GM21619 (cell line): ENCODE measurements around the gene DYNC2LI1.
"Not testable (repeated sequence)": the region's sequence is repeated elsewhere in the genome, so short reads cannot be mapped to it uniquely, and the experiment has no call there.

ENCODE experiments used
- ATAC-seq: cut with Tn5 transposase; IDR thresholded peaks from one replicate; pipeline ENCODE4 v1.9.1; 2021; ENCODE audit not compliant: unreplicated experiment

Gene DYNC2LI1

DNA sequence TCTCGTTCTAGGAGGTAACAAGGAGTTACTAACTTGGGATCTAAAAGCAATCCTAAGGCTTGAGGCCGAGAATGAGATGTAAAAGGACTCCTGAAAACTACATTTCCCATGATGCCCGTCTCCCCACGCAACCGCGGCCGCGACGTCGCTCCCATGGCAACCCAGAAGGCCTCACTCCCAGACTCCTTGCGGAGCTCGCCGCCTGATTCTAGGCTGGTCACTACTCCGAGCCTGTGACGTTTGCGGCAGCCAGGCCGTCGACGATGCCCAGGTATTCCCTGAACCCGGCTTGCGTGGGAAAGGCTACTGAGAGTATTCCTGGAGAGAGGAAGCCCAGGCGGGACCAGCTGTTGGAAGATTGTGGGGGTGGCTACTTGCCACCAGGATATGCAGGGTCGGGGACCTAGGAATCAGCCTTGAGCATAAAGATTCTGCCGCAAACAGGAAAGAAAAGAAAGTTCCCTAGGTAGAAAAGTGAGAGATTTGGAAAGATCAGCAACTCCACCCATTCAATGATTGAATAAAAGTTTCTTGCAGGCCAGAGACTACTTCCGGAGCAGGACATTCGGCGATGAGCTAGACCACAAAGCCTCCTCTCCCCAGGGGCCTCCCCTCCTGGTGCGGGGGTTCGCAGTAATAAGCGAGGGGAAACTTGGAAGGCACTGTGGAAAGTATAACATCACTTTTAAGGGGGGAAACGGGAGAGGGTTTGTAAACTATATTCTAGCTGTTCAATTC, at the start of gene DYNC2LI1:
Gene DYNC2LI1 (plus strand): TSS at position 164 of the 738 bp plus-strand sequence. CDS start 100 bp downstream, at position 264.
- ATAC-seq, result peak; percentile 100

DNA sequence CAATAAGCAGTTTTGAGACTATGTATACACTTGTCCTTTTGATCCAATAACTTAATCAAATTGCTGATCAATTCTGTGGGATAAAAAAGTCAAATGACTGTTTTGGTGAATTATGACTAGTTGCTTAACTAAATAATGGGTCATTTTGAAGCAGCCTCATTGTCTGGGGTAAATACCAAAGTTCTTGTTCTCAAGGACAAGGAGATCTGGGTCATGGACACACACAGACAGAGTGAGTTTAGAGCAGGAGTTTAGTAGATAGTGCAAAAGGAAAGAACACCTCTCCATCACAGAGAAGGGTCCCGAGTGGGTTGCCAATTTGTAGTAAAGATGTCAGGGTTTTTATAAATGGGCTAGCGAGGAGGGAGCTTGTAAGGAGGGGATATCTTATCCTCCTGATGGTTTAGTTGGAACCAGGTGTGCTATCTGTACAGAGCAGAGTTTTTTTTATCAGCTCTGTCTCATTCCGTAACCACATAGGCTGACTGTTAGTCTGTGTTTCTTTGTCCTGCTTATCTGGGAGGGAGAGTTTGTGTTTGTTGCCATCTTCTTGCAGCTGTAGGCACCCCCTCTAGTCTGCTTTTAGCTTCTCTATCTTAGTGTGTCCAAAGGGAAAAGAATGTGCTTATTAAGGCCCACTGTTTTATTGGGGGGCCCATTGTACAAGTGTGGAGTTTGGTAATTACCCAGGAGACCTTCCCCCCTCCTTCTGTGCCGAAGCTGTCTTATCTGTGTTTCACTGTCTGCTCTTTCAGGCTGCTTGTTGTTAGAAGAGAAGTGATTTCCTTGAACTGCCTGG, 48.9 kb upstream of the DYNC2LI1 start:
- no peak for ATAC-seq

GRCh38 chr2:43725711-43726246, 48.1 kb upstream of the DYNC2LI1 start:
- no peak for ATAC-seq

DNA sequence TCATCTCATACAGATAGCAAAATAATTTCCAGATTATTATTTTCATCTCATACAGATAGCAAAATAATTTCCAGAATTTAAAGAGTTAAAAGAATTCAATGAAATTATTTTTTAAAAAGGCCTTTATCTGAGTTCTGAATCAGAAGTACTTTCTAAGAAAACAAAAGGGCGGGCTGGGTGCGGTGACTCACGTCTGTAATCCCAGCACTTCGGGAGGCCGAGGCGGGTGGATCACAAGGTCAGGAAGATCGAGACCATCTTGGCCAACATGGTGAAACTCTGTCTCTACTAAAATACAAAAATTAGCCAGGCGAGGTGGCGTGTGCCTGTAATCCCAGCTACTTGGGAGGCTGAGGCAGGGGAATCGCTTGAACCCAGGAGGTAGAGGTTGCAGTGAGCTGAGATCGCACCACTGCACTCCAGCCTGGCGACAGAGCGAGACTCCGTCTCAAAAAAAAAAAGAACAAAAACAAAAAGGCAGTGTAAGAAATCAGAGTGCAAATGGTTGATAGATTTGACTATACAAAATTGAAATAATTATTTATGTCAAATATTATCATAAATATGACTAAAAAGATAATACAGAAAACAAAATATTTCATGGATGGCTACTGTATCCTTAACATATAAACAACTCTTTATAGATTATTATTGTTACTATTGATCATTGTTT, 46.7 kb upstream of the DYNC2LI1 start:
- ATAC-seq, result not testable (repeated sequence)

- no peak for ATAC-seq
Measured at GRCh38 chr2:43727634-43728014, 46.2 kb upstream of the DYNC2LI1 start.

- no peak for ATAC-seq
Measured at GRCh38 chr2:43729491-43730174, 44.2 kb upstream of the DYNC2LI1 start.

- ATAC-seq, result no peak
Measured at GRCh38 chr2:43731211-43731610, 42.6 kb upstream of the DYNC2LI1 start.

GRCh38 chr2:43736637-43737036, 37.2 kb upstream of the DYNC2LI1 start:
- no peak for ATAC-seq

DNA sequence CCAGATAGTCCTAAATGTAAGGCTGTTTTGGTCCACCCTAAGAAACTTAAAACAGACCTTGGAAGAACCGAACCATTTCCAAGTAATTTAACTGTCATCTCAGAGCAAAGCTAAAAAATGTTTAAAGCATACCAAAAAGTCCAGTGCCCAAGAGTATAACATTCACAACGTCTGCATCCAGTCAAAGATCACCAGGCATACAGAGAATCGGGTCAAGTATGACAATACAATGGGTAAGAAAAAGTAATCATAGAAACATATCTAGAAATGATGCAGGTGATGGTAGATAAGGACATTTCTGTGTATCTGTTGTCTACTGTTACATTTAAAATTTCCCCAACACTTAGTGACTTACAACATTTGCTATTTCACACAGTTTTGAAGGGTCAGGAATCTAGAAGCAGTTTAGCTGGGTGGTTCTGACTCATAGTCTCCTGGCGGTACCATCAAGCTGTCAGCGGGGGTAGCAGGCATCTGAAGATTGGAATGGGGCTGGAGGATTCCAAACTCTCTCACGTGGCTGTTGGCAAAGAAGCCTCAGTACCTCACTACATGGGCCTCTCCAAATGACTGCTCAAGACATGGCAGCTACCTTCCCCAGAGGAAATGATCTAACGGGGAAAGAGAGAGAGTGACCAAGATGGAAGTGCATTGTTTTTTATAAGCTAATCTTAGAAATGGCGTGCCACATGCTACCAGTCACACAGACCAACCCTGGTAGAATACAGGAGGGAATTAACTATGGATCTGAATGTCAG, 36.6 kb upstream of the DYNC2LI1 start:
- no peak for ATAC-seq

GRCh38 chr2:43737855-43738254, 36.0 kb upstream of the DYNC2LI1 start:
- no peak for ATAC-seq

GRCh38 chr2:43738257-43738656, 35.6 kb upstream of the DYNC2LI1 start:
- ATAC-seq, result no peak

- ATAC-seq, result no peak
Measured at GRCh38 chr2:43743706-43744105, 30.1 kb upstream of the DYNC2LI1 start.

DNA sequence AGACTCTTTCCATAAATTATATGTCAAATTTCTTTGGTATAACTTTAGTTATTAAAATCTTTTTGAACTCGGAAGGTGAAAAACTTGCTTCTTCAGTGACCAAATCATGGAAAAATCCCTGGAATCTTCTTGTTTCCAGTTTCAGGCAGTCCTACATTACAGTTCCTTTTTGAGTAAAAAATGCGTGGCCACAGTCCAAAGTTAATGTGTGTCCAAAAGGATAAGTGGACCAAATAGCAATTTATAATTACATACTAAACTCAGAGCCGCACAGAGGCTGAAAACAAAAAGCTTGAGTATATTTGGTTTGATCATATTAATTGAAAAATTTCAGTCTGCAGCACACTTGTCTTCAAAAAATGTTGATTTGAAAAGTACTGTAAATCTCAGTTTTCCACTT, 28.4 kb upstream of the DYNC2LI1 start:
- no peak for ATAC-seq

GRCh38 chr2:43748333-43748732, 25.5 kb upstream of the DYNC2LI1 start:
- no peak for ATAC-seq

DNA sequence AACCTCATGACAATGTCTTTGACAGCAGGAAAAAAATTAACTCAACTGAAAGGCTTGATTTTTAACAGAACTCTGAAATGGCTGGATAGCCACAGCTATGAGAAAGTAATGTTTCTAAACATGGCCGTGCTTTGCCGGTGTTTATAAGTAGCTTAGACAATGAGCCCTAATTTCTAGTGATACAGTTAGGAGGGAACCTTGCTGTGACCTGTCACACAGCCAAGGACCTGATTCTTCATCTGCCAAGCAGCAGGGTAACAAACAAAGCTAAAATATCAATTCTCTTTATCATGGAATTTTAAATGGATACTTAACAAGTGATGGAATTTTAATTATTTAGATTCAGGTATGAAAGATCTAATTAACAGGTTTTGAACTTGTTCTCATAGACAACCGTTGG, 24.3 kb upstream of the DYNC2LI1 start:
- no peak for ATAC-seq

GRCh38 chr2:43751476-43751990, 22.3 kb upstream of the DYNC2LI1 start:
- ATAC-seq, result no peak

- no peak for ATAC-seq
Measured at GRCh38 chr2:43752302-43752701, 21.5 kb upstream of the DYNC2LI1 start.

DNA sequence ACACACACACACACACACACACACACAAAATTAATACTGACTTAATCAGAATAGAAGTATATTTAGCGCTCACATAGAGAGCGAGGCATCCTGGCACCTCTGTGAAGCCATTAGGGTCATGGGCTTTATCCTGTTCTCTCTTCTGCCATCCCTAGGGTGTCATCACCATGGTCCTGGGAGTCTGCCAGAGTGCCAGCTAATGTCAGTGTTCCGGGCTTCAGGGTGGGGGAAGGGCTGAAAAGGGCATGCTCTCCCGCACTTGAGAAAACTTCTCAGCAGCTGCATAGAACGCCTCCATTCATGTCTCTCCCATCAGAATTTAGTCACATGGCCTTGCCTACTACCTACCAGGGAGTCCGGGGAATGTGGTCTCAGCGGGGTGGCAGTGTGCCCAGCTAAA, 19.7 kb upstream of the DYNC2LI1 start:
- ATAC-seq, result no peak

GRCh38 chr2:43758739-43759138, 15.1 kb upstream of the DYNC2LI1 start:
- ATAC-seq, result no peak

DNA sequence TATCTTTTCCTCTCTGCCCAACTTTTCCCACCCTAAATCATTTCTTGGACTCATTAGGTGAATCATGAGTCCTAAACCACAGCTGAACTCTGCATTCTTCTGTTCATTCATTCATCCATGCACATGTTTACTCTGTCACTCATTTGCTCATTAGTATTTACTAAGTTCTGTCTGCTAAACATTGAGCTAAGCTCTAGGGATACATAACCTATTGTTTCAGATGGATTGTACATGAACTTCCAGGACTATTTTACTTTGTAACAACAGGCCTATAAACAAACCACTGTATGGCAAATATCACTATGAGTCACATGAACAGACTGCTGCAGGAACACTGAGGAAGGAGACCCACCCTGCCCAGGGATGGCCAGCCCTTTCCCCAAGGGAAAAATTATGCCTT, 14.6 kb upstream of the DYNC2LI1 start:
- no peak for ATAC-seq
